ENCODE data around the gene TMEM140.
"Not testable (repeated sequence)": the region's sequence is repeated elsewhere in the genome, so short reads cannot be mapped to it uniquely, and the experiment has no call there.

TMEM140 gene

DNA sequence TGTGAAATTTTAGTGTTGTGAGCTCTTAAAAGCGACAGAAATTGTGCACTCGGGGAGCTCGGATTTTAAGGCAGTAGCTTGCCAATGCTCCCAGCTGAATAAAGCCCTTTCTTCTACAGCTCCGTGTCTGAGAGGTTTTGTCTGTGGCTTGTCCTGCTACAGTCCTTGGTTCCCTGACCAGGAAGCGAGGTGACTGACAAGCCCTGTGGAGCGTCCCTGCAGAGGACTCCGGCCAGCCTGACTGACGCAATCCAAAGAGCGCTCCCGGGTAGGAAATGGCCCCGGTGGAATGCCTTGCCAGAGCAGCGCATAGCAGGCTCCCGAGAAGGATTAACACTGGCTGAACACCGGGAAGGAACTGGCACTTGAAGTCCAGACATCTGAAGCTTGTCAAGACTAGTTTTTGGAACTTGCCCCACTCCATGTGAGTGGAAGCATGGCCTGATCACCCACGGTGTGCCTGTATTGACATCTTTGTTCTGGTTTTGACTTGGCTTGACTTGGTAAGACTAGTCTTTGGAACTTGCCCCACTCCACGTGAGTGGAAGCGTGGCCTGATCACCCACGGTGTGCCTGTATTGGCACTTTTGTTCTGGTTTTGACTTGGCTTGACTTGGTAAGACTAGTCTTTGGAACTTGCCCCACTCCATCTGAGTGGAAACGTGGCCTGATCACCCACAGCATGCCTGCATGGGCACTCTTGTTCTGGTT lies 23.9 kb downstream of the TMEM140 start:
- not testable (repeated sequence) for H3K9ac ChIP-seq (ENCODE audit: low read depth in 1 of 2, low read length in 2 of 2); H3K9me3 ChIP-seq (ENCODE audit: control insufficient read depth in 1 of 2, low read length in 2 of 2); H3K27me3 ChIP-seq (ENCODE audit: control insufficient read depth in 1 of 2, insufficient read depth in 2 of 2, low read length in 2 of 2)
- Histone ChIP-seq H3K4me3 (ENCODE audit: low read depth in 1 of 2, low read length in 2 of 2) (peak overlapping the region in 1 of 2 donors; percentile 10), H3K4me1 (ENCODE audit: control insufficient read depth in 1 of 2, insufficient read depth in 2 of 2, low read length in 2 of 2) (peaks cover 12 to 41% of the 10 kb centered on the region in 2 donors), H3K27ac (ENCODE audit: low read depth, low read length) (peak overlapping the region; percentile 64), H3K36me3 (ENCODE audit: control insufficient read depth in 1 of 2, insufficient read depth in 2 of 2, low read length in 2 of 2) (peaks cover 4 to 21% of the 10 kb centered on the region in 2 donors)

DNA sequence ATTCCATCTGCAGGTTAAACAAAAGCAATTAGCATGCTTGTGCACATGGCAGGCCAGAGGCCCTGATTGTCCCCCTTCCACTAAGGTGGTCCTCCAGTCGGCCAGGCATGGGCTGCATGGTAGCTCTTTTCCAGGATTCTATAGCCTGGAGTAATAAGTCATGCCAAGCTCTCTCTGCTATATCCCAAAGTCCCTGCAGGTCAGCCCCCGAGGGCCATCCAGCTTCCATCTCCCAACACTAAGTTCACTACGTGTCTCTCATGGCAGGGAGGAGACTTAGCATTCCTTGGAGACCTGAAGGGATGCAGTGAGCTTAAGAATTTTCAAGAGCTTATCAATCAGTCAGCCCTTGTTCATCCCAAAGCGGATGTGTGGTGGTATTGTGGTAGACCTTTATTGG lies 26.0 kb downstream of the TMEM140 start:
- H3K27me3 ChIP-seq (ENCODE audit: control insufficient read depth in 1 of 2, insufficient read depth in 2 of 2, low read length in 2 of 2); H3K9me3 ChIP-seq (ENCODE audit: control insufficient read depth in 1 of 2, low read length in 2 of 2); H3K4me3 ChIP-seq (ENCODE audit: low read depth in 1 of 2, low read length in 2 of 2); H3K9ac ChIP-seq (ENCODE audit: low read depth in 1 of 2, low read length in 2 of 2); H3K27ac ChIP-seq (ENCODE audit: low read depth, low read length); H3K36me3 ChIP-seq (ENCODE audit: control insufficient read depth in 1 of 2, insufficient read depth in 2 of 2, low read length in 2 of 2): not testable (repeated sequence)
- H3K4me1 ChIP-seq (ENCODE audit: control insufficient read depth in 1 of 2, insufficient read depth in 2 of 2, low read length in 2 of 2), result peaks cover 5 to 21% of the 10 kb centered on the region in 2 donors

DNA sequence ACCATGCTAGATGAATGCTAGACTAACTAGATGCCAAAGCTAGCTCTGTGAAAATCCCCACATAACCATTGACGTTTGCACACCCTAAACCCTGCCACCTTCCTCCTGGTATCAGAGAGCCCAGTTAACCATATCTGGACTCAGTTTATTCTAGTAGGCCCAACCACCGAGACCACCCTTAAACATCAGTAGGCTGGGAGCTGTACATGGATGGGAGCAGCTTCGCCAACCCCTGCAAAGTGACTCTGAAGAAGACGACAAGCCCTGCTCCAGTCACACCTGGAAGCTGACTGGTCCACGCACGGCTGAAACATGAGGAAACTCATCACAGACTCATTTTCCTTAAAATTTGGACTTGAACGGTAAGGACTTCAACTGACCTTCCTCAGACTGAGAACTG lies 27.1 kb downstream of the TMEM140 start:
- Histone ChIP-seq H3K27me3 (ENCODE audit: control insufficient read depth in 1 of 2, insufficient read depth in 2 of 2, low read length in 2 of 2) (no peaks in the 10 kb centered on the region), H3K9me3 (ENCODE audit: control insufficient read depth in 1 of 2, low read length in 2 of 2) (peaks cover 0 to under 1% of the 10 kb centered on the region in 2 donors), H3K9ac (ENCODE audit: low read depth in 1 of 2, low read length in 2 of 2) (no peak overlapping the region)

DNA sequence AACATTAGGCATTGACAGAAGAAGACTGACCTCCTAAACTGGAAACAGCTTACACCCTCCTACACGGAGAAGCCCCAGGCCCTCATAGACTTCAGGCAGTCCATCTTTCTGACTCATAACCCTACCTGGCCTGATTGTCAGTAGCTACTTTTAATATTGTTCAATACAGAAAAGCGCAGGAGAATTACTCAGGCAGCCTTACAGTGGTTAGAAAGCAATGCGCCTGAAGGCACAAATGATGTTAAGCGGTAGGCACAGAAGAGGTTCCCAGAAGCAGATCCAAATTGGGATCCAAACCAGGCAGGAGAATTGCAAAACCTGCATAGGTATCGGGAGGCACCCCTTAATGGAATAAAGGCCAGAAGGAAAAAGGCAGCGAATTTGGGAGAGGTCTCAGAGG lies 28.1 kb downstream of the TMEM140 start:
- peaks cover 6 to 8% of the 10 kb centered on the region in 2 donors for H3K9me3 ChIP-seq (ENCODE audit: control insufficient read depth in 1 of 2, low read length in 2 of 2)
- no peaks in the 10 kb centered on the region for H3K27me3 ChIP-seq (ENCODE audit: control insufficient read depth in 1 of 2, insufficient read depth in 2 of 2, low read length in 2 of 2)
- H3K4me3 ChIP-seq (ENCODE audit: low read depth in 1 of 2, low read length in 2 of 2), result no peak overlapping the region
- peaks cover 0 to 9% of the 10 kb centered on the region in 2 donors for H3K4me1 ChIP-seq (ENCODE audit: control insufficient read depth in 1 of 2, insufficient read depth in 2 of 2, low read length in 2 of 2)
- no peak overlapping the region for H3K9ac ChIP-seq (ENCODE audit: low read depth in 1 of 2, low read length in 2 of 2)
- no peak overlapping the region for H3K27ac ChIP-seq (ENCODE audit: low read depth, low read length)
- H3K36me3 ChIP-seq (ENCODE audit: control insufficient read depth in 1 of 2, insufficient read depth in 2 of 2, low read length in 2 of 2), result no peaks in the 10 kb centered on the region

More for the DNA sequence above, 27.1 kb downstream of the TMEM140 start:
- Histone ChIP-seq H3K36me3 (ENCODE audit: control insufficient read depth in 1 of 2, insufficient read depth in 2 of 2, low read length in 2 of 2) (no peaks in the 10 kb centered on the region), H3K4me3 (ENCODE audit: low read depth in 1 of 2, low read length in 2 of 2) (no peak overlapping the region), H3K27ac (ENCODE audit: low read depth, low read length) (no peak overlapping the region), H3K4me1 (ENCODE audit: control insufficient read depth in 1 of 2, insufficient read depth in 2 of 2, low read length in 2 of 2) (peaks cover 0 to 11% of the 10 kb centered on the region in 2 donors)

DNA sequence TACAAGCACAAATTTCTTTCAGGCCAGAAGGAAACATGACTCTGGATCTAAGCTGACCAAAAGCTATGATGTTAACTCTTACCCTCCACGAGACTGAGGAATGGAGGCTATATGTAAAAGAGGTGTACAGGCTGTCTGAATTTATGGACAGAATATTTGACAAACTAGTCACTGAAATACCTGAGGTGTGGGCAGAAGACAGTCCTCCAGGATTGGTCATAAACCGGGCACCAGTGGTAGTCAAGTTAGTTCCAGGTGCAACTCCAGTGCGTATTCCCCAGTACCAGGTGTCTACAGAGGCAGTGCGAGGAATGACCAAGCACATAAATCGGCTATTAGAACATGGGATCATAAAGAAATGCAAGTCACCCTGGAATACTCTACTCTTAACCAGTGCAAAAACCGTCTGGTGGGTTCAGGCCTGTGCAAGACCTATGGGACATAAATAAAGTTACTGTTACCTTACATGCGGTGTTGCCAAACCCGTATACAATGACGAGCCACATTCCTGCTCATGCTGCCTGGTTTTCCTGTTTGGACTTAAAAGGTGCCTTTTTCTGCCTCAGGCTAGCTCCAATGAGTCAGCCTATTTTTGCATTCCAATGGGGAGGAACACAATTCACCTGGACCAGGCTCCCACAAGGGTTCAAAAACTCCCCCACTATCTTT lies 29.3 kb downstream of the TMEM140 start:
- H3K4me1 ChIP-seq (ENCODE audit: control insufficient read depth in 1 of 2, insufficient read depth in 2 of 2, low read length in 2 of 2), result no peaks in the 10 kb centered on the region

DNA sequence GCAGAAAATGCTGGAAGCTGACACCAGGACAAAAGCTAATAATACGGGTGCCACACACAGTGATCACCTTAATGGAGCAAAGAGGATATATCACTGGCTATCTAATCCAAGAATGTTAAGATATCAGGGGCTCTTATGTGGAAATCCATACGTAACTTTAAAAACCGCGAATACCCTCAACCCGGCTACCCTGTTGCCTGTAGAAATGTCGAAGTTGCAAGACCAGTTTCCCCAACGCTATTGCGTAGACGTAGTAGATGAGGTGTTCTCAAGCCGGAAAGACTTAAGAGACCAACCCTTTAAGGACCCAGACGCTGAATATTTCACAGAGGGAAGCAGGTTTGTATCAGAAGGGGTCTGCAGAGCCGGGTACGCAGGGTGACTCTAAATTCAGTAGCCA lies 30.5 kb downstream of the TMEM140 start:
- Histone ChIP-seq H3K9ac (ENCODE audit: low read depth in 1 of 2, low read length in 2 of 2) (no peak overlapping the region), H3K27me3 (ENCODE audit: control insufficient read depth in 1 of 2, insufficient read depth in 2 of 2, low read length in 2 of 2) (no peaks in the 10 kb centered on the region), H3K4me3 (ENCODE audit: low read depth in 1 of 2, low read length in 2 of 2) (no peak overlapping the region), H3K36me3 (ENCODE audit: control insufficient read depth in 1 of 2, insufficient read depth in 2 of 2, low read length in 2 of 2) (peaks cover 7 to 17% of the 10 kb centered on the region in 2 donors), H3K4me1 (ENCODE audit: control insufficient read depth in 1 of 2, insufficient read depth in 2 of 2, low read length in 2 of 2) (no peaks in the 10 kb centered on the region), H3K27ac (ENCODE audit: low read depth, low read length) (no peak overlapping the region), H3K9me3 (ENCODE audit: control insufficient read depth in 1 of 2, low read length in 2 of 2) (peaks cover 17 to 26% of the 10 kb centered on the region in 2 donors)

More for the DNA sequence above, 29.3 kb downstream of the TMEM140 start:
- Histone ChIP-seq H3K36me3 (ENCODE audit: control insufficient read depth in 1 of 2, insufficient read depth in 2 of 2, low read length in 2 of 2) (peaks cover 3 to 8% of the 10 kb centered on the region in 2 donors), H3K27me3 (ENCODE audit: control insufficient read depth in 1 of 2, insufficient read depth in 2 of 2, low read length in 2 of 2) (no peaks in the 10 kb centered on the region), H3K27ac (ENCODE audit: low read depth, low read length) (no peak overlapping the region), H3K9me3 (ENCODE audit: control insufficient read depth in 1 of 2, low read length in 2 of 2) (peaks cover 17 to 18% of the 10 kb centered on the region in 2 donors), H3K9ac (ENCODE audit: low read depth in 1 of 2, low read length in 2 of 2) (no peak overlapping the region), H3K4me3 (ENCODE audit: low read depth in 1 of 2, low read length in 2 of 2) (no peak overlapping the region)

DNA sequence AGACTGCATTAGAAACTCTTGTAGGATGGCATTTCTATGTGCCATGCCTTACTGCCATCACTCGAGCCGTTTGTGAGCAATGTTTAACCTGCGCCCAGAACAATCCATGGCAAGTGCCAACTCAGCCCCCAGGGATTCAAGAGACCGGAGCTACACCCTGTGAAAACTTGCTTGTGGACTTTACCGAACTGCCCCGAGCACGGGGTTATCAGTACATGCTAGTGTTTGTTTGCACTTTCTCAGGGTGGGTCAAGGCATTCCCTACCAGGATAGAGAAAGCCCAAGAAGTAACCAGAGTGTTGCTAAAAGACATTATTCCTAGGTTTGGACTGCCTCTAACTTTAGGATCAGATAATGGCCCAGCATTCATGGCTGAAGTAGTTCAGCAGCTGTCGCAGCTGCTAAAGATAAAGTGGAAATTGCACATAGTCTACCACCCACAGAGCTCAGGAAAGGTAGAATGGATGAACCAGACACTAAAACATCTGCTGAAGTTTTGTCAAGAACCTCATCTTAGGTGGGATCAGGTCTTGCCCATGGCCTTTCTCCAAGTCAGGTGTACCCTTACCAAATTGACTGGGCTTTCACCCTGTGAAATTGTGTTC lies 31.6 kb downstream of the TMEM140 start:
- H3K36me3 ChIP-seq (ENCODE audit: control insufficient read depth in 1 of 2, insufficient read depth in 2 of 2, low read length in 2 of 2), result peaks cover 9 to 26% of the 10 kb centered on the region in 2 donors

DNA sequence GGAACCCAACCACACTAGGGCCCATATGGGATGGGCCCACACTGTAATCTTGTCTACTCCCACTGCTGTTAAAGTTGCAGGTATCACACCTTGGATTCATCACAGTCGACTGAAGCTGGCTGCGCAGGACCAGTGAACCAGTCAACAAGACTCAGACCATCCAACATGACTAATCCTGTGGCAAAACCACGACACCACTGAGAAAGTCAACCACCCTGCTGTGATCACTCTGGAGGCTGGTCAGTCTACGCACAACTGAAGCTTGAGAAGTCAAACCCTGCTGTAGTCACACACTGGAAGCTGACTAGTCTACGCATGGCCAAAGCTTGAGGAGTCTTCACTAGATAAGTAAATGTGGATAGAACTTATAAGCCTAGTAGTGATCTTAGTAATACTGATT lies 32.2 kb downstream of the TMEM140 start:
- Histone ChIP-seq H3K9me3 (ENCODE audit: control insufficient read depth in 1 of 2, low read length in 2 of 2) (peaks cover 17 to 26% of the 10 kb centered on the region in 2 donors), H3K4me3 (ENCODE audit: low read depth in 1 of 2, low read length in 2 of 2) (no peak overlapping the region), H3K27ac (ENCODE audit: low read depth, low read length) (no peak overlapping the region), H3K27me3 (ENCODE audit: control insufficient read depth in 1 of 2, insufficient read depth in 2 of 2, low read length in 2 of 2) (no peaks in the 10 kb centered on the region), H3K9ac (ENCODE audit: low read depth in 1 of 2, low read length in 2 of 2) (no peak overlapping the region), H3K36me3 (ENCODE audit: control insufficient read depth in 1 of 2, insufficient read depth in 2 of 2, low read length in 2 of 2) (peaks cover 9 to 31% of the 10 kb centered on the region in 2 donors), H3K4me1 (ENCODE audit: control insufficient read depth in 1 of 2, insufficient read depth in 2 of 2, low read length in 2 of 2) (no peaks in the 10 kb centered on the region)

More for the DNA sequence above, 31.6 kb downstream of the TMEM140 start:
- Histone ChIP-seq H3K9me3 (ENCODE audit: control insufficient read depth in 1 of 2, low read length in 2 of 2) (peaks cover 17 to 26% of the 10 kb centered on the region in 2 donors), H3K9ac (ENCODE audit: low read depth in 1 of 2, low read length in 2 of 2) (no peak overlapping the region), H3K4me1 (ENCODE audit: control insufficient read depth in 1 of 2, insufficient read depth in 2 of 2, low read length in 2 of 2) (no peaks in the 10 kb centered on the region), H3K27me3 (ENCODE audit: control insufficient read depth in 1 of 2, insufficient read depth in 2 of 2, low read length in 2 of 2) (no peaks in the 10 kb centered on the region), H3K4me3 (ENCODE audit: low read depth in 1 of 2, low read length in 2 of 2) (no peak overlapping the region), H3K27ac (ENCODE audit: low read depth, low read length) (no peak overlapping the region)

DNA sequence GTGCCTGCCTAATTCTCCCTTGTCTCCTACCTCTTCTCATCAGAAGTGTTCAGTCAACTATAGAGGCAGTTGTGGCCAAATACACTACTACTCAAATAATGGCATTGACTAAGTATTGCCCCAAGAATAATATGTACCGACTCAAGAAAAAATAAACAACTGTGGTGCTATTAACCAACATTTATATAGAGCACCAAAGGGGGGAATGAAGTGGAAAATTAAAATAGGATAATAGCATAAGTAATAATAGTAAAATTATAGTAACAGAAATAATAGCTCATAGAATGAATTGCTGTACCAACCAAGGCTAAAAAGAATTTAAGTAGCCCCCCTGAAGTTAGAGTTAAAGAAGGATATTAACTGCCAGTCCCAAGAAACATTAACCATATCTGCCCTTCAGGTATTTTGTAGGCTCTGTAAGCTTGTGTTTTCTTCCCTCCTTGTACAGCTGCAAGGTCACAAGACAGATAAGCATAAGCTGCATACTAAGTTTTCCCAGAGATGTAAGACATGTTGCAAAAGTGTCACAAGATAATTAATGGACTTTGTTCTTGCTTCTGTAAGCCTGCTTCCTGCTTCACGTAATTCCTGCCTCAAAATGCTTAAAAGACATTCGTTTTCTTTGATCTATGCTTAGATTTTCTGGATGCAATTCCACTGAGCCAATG lies 33.5 kb downstream of the TMEM140 start:
- no peaks in the 10 kb centered on the region for H3K27me3 ChIP-seq (ENCODE audit: control insufficient read depth in 1 of 2, insufficient read depth in 2 of 2, low read length in 2 of 2)
- H3K36me3 ChIP-seq (ENCODE audit: control insufficient read depth in 1 of 2, insufficient read depth in 2 of 2, low read length in 2 of 2), result peaks cover 17 to 43% of the 10 kb centered on the region in 2 donors
- H3K4me3 ChIP-seq (ENCODE audit: low read depth in 1 of 2, low read length in 2 of 2), result no peak overlapping the region

More for the DNA sequence above, 33.5 kb downstream of the TMEM140 start:
- peaks cover 17 to 26% of the 10 kb centered on the region in 2 donors for H3K9me3 ChIP-seq (ENCODE audit: control insufficient read depth in 1 of 2, low read length in 2 of 2)
- no peaks in the 10 kb centered on the region for H3K4me1 ChIP-seq (ENCODE audit: control insufficient read depth in 1 of 2, insufficient read depth in 2 of 2, low read length in 2 of 2)
- H3K9ac ChIP-seq (ENCODE audit: low read depth in 1 of 2, low read length in 2 of 2), result no peak overlapping the region
- no peak overlapping the region for H3K27ac ChIP-seq (ENCODE audit: low read depth, low read length)

Measured in duodenal mucosa (tissue), 2 donors.